Panc1 (cell line): ENCODE results near the gene PTPN22. TPM values are rescaled to one million over a fixed set of nuclear protein-coding genes. Genes with fewer than 3 reads are reported as not detected.

Experiments used
- ATAC-seq: fragments of 200-7000 bp; cut with Tn5 transposase; 2 replicates; pipeline ENCODE4 v1.9.1; 2020; ENCODE audit warnings: mild to moderate bottlenecking, moderate library complexity
- BruUV-seq: library from RNA; stranded (reverse); fragments of 400-500 nt; replicated peaks from 2 replicates; lab custom pipeline; 2021; lab: Mats Ljungman, UMichigan
- CTCF ChIA-PET: fragments of 300-600 bp; sonication (Branson Sonifier 250); formaldehyde crosslinking; loops from one replicate; lab custom pipeline; 2022; ENCODE audit warnings: antibody characterized with exemption; lab: Charles Lee
- POLR2A ChIA-PET: fragments of 300-600 bp; sonication (Branson Sonifier 250); formaldehyde crosslinking; loops from one replicate; lab custom pipeline; 2022; ENCODE audit warnings: antibody characterized with exemption; lab: Charles Lee
- DNase-seq: peaks from one replicate; pipeline ENCODE4 v3.0.0-alpha.2; 2010; ENCODE audit warnings: low read depth, low spot score
- H3K27ac ChIP-seq: 2 replicates; pipeline ENCODE4 v1.5.1; 2011; ENCODE audit warnings: mild to moderate bottlenecking, low read length, inconsistent platforms
- H3K27me3 ChIP-seq: fragments of 200-500 bp; sonication (Bioruptor generic); 2 replicates; pipeline ENCODE4 v1.6.0; 2014; ENCODE audit warnings: low read length, inconsistent platforms; ENCODE audit not compliant: control insufficient read depth, insufficient read depth
- H3K36me3 ChIP-seq: fragments of 200-500 bp; sonication (Bioruptor generic); 2 replicates; pipeline ENCODE4 v1.5.1; 2014; ENCODE audit warnings: inconsistent platforms, mild to moderate bottlenecking, low read length, moderate library complexity; ENCODE audit not compliant: control insufficient read depth, insufficient read depth
- H3K4me1 ChIP-seq: 2 replicates; pipeline ENCODE4 v1.5.1; 2011; ENCODE audit warnings: inconsistent platforms, mild to moderate bottlenecking, low read length, moderate library complexity; ENCODE audit not compliant: control insufficient read depth, insufficient read depth
- H3K4me3 ChIP-seq, 2 experiments: 2 replicates each; pipeline ENCODE4 v1.5.1; 2011 to 2012; ENCODE audit warnings: low read depth in 2 of 2, low read length in 2 of 2, mild to moderate bottlenecking in 2 of 2, inconsistent platforms in 1 of 2, moderate library complexity in 1 of 2
- H3K9me3 ChIP-seq: fragments of 200-500 bp; sonication (Bioruptor generic); 2 replicates; pipeline ENCODE4 v1.5.1; 2014; ENCODE audit warnings: low read depth, mild to moderate bottlenecking, inconsistent platforms, low read length, moderate library complexity; ENCODE audit not compliant: control insufficient read depth, insufficient read depth
- POLR2AphosphoS5 ChIP-seq: IDR thresholded peaks from 2 replicates; pipeline ENCODE4 v1.6.1; 2012; ENCODE audit warnings: mild to moderate bottlenecking, low read depth, low read length, moderate library complexity
- SIN3A ChIP-seq: IDR thresholded peaks from 2 replicates; pipeline ENCODE4 v1.6.1; 2012; ENCODE audit warnings: low read depth, mild to moderate bottlenecking, low read length, moderate library complexity, borderline replicate concordance; ENCODE audit not compliant: insufficient read depth
- TCF7L2 ChIP-seq: IDR thresholded peaks from 2 replicates; pipeline ENCODE4 v1.6.1; 2011; ENCODE audit warnings: mild to moderate bottlenecking, low read depth, low read length, inconsistent platforms
- in situ Hi-C: cut with HindIII; loops from 2 replicates; pipeline ENCODE4 v1.10.0; 2016; ENCODE audit warnings: low sequenced_read_pairs, low pct_unique_long_range_greater_than_20kb
- intact Hi-C: fragments of 100-400 bp; cut with micrococcal nuclease; formaldehyde crosslinking; loops from one replicate; pipeline ENCODE4 v1.10.0; 2022; ENCODE audit not compliant: unreplicated experiment
- total RNA-seq: library from RNA; stranded (reverse); gene quantifications from one replicate; pipeline ENCODE4 v1.2.1, GENCODE V29; 2021; ENCODE audit not compliant: unreplicated experiment
- TF ChIP-seq, protein P1 (sequence below): fragments of 450-650 bp; IDR thresholded peaks from 2 replicates; pipeline ENCODE4 v1.5.1; 2017; ENCODE audit warnings: mild to moderate bottlenecking
- TF ChIP-seq, protein P2 (sequence below), 2 experiments: IDR thresholded peaks; 2 replicates each; pipeline ENCODE4 v1.6.1; 2011 to 2012; ENCODE audit warnings: low read depth in 2 of 2, control low read depth in 1 of 2, low read length in 1 of 2, mild to moderate bottlenecking in 1 of 2, moderate library complexity in 1 of 2; ENCODE audit not compliant: insufficient read depth in 1 of 2

The PTPN22 gene
- total RNA-seq, 1 experiment from 2014 or later, result not detected

DNA sequence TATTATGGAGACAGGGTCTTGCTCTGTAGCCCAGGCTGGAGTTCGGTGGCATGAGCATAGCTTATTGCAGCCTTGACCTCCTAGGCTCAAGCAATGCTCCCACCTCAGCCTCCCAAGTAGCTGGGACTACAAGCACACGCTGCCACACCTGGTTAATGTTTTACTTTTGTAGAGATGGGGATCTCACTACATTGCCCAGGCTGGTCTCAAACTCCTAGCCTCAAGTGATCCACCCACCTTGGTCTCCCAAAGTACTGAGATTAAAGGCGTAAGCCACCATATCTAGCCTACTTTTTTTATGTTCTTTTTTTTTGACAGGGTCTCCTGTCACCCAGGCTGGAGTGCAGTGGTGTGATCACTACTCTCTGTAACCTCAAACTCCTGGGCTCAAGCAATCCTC, 21.8 kb upstream of the PTPN22 start:
- no TSS peak for BruUV-seq
- DNase-seq (no peak), ATAC-seq (no peak)
- Histone ChIP-seq H3K9me3 (no peaks in the 10 kb centered on the region), H3K36me3 (no peaks in the 10 kb centered on the region; the same call in 1 of the 2 replicates), H3K4me1 (no peaks in the 10 kb centered on the region), H3K4me3 (no peak overlapping the region), H3K27ac (no peak overlapping the region), H3K27me3 (no peaks in the 10 kb centered on the region)
- CTCF ChIA-PET, result interaction anchor here (0.7 kb wide), 1 partner anchor 110 kb away, joined by 4 read pairs; no protein-coding TSS in a partner anchor
- POLR2A ChIA-PET, result interaction anchor here (0.7 kb wide), 2 partner anchors 108 to 1225 kb away, joined by 7 to 10 read pairs; no protein-coding TSS in a partner anchor
- TF ChIP-seq SIN3A, result no peak
- TF ChIP-seq, protein P1, sequence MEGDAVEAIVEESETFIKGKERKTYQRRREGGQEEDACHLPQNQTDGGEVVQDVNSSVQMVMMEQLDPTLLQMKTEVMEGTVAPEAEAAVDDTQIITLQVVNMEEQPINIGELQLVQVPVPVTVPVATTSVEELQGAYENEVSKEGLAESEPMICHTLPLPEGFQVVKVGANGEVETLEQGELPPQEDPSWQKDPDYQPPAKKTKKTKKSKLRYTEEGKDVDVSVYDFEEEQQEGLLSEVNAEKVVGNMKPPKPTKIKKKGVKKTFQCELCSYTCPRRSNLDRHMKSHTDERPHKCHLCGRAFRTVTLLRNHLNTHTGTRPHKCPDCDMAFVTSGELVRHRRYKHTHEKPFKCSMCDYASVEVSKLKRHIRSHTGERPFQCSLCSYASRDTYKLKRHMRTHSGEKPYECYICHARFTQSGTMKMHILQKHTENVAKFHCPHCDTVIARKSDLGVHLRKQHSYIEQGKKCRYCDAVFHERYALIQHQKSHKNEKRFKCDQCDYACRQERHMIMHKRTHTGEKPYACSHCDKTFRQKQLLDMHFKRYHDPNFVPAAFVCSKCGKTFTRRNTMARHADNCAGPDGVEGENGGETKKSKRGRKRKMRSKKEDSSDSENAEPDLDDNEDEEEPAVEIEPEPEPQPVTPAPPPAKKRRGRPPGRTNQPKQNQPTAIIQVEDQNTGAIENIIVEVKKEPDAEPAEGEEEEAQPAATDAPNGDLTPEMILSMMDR, result no peak
- TF ChIP-seq, protein P2, sequence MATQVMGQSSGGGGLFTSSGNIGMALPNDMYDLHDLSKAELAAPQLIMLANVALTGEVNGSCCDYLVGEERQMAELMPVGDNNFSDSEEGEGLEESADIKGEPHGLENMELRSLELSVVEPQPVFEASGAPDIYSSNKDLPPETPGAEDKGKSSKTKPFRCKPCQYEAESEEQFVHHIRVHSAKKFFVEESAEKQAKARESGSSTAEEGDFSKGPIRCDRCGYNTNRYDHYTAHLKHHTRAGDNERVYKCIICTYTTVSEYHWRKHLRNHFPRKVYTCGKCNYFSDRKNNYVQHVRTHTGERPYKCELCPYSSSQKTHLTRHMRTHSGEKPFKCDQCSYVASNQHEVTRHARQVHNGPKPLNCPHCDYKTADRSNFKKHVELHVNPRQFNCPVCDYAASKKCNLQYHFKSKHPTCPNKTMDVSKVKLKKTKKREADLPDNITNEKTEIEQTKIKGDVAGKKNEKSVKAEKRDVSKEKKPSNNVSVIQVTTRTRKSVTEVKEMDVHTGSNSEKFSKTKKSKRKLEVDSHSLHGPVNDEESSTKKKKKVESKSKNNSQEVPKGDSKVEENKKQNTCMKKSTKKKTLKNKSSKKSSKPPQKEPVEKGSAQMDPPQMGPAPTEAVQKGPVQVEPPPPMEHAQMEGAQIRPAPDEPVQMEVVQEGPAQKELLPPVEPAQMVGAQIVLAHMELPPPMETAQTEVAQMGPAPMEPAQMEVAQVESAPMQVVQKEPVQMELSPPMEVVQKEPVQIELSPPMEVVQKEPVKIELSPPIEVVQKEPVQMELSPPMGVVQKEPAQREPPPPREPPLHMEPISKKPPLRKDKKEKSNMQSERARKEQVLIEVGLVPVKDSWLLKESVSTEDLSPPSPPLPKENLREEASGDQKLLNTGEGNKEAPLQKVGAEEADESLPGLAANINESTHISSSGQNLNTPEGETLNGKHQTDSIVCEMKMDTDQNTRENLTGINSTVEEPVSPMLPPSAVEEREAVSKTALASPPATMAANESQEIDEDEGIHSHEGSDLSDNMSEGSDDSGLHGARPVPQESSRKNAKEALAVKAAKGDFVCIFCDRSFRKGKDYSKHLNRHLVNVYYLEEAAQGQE (IDR thresholded peaks at IDR 0.05; ENCODE audit: insufficient read depth in 1 of 2, low read depth in 2 of 2, low read length in 1 of 2), result no peak
- TF ChIP-seq TCF7L2, result no peak
- no peak for TF ChIP-seq POLR2AphosphoS5
- in situ Hi-C loops, result no loop called here
- intact Hi-C loops, result no loop called here

DNA sequence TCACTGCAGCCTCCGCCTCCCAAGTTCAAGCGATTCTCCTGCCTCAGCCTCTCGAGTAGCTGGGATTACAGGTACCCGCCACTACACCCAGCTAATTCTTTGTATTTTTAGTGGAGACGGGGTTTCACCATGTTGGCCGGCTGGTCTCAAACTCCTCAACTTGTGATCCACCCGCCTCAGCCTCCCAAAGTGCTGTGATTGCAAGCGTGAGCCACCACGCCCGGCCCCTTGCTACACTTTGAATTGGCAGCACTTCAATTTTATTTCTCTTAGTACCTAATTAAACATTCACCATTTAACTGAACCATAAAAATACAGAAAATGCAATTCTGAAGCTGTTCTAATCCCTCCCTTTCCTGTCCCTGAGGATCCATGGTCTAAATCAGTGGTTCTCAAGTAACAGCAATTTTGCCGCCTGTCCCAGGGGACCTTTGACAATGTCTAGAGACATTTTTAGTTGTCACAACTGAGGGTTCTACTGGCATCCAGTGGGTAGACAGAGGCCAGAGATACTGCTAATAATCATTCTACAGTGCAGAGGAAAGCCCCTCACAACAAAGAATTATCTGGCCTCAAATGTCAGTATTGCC, 20.2 kb upstream of the PTPN22 start:
- intact Hi-C loops (no loop called here), in situ Hi-C loops (no loop called here)
- ChIA-PET POLR2A (no interaction called here), CTCF (no interaction called here)
- H3K9me3 ChIP-seq, result no peaks in the 10 kb centered on the region
- H3K4me3 ChIP-seq, result no peak overlapping the region
- TF ChIP-seq TCF7L2 (no peak), SIN3A (no peak), POLR2AphosphoS5 (no peak)
- TF ChIP-seq, protein P2 (IDR thresholded peaks at IDR 0.05; ENCODE audit: insufficient read depth in 1 of 2, low read depth in 2 of 2, low read length in 1 of 2), result no peak
- TF ChIP-seq, protein P1, result no peak
- H3K27me3 ChIP-seq, result no peaks in the 10 kb centered on the region
- H3K4me1 ChIP-seq, result no peaks in the 10 kb centered on the region
- DNase-seq, result no peak
- H3K27ac ChIP-seq, result no peak overlapping the region
- no TSS peak for BruUV-seq
- no peak for ATAC-seq
- H3K36me3 ChIP-seq, result no peaks in the 10 kb centered on the region; the same call in 1 of the 2 replicates
